GM12875 (cell line): Measurements from ENCODE around the gene RXRA.

ENCODE experiments used
- H3K4me3 ChIP-seq: one replicate; pipeline ENCODE4 v1.5.1; 2011; ENCODE audit warnings: low read depth, low read length, control low read depth
- CTCF ChIP-seq: IDR thresholded peaks from 2 replicates; pipeline ENCODE4 v1.5.1; 2011; ENCODE audit warnings: low read depth, mild to moderate bottlenecking, control low read depth, inconsistent platforms, low read length, moderate library complexity, borderline replicate concordance; ENCODE audit not compliant: insufficient read depth

The RXRA gene

GRCh38 chr9:134476272-134476941, 150.2 kb downstream of the RXRA start:
- TF ChIP-seq CTCF, result no peak
- H3K4me3 ChIP-seq, result no peak overlapping the region

GRCh38 chr9:134476942-134477335, 150.7 kb downstream of the RXRA start:
- no peak overlapping the region for H3K4me3 ChIP-seq
- no peak for TF ChIP-seq CTCF

GRCh38 chr9:134477342-134477925, 151.2 kb downstream of the RXRA start:
- TF ChIP-seq CTCF, result no peak
- no peak overlapping the region for H3K4me3 ChIP-seq

GRCh38 chr9:134477927-134478326, 151.7 kb downstream of the RXRA start:
- TF ChIP-seq CTCF, result no peak
- H3K4me3 ChIP-seq, result no peak overlapping the region

GRCh38 chr9:134481762-134482161, 155.5 kb downstream of the RXRA start:
- no peak for TF ChIP-seq CTCF
- H3K4me3 ChIP-seq, result no peak overlapping the region

- H3K4me3 ChIP-seq, result no peak overlapping the region
- no peak for TF ChIP-seq CTCF
Measured at GRCh38 chr9:134482226-134482625, 156.0 kb downstream of the RXRA start.
